HCT116 (cell line): ENCODE measurements around the gene SEC23IP. TPM values are rescaled to one million over a fixed set of nuclear protein-coding genes. Genes with fewer than 3 reads are reported as not detected.

Source experiments
- ATAC-seq: fragments of 200-7000 bp; cut with Tn5 transposase; 2 replicates; pipeline ENCODE4 v1.9.1; 2020; ENCODE audit warnings: mild to moderate bottlenecking, moderate library complexity
- BruUV-seq: library from RNA; stranded (reverse); fragments of 400-500 nt; replicated peaks from 2 replicates; lab custom pipeline; 2021; lab: Mats Ljungman, UMichigan
- CTCF ChIA-PET: fragments of 300-600 bp; sonication (Branson Sonifier 250); formaldehyde crosslinking; loops from one replicate; lab custom pipeline; 2021; ENCODE audit warnings: antibody characterized with exemption; lab: Charles Lee
- POLR2A ChIA-PET: fragments of 300-600, 350-600 bp; sonication (Branson Sonifier 250); formaldehyde crosslinking; loops from one replicate; lab custom pipeline; 2021; ENCODE audit warnings: antibody characterized with exemption; lab: Charles Lee
- RAD21 ChIA-PET, 2 experiments: fragments of 300-600 bp; sonication (Branson Sonifier 250); formaldehyde crosslinking; loops; one replicate each; lab custom pipeline; 2023; ENCODE audit warnings: low total read pairs in 2 of 2; ENCODE audit not compliant: uncharacterized antibody in 2 of 2, unreplicated experiment in 2 of 2, low non-redundant PET in 1 of 2; lab: Charles Lee
- DNase-seq: peaks from one replicate; pipeline ENCODE4 v3.0.0-alpha.2; 2010; ENCODE audit warnings: low read depth, low spot score
- H2AFZ ChIP-seq: fragments of 200-600 bp; shearing (Covaris generic), sonication (generic); 2 replicates; pipeline ENCODE4 v1.6.1; 2017; ENCODE audit warnings: low read depth, mixed run types, mixed read lengths, antibody characterized with exemption, low read length; ENCODE audit not compliant: poor library complexity, severe bottlenecking
- H3K27ac ChIP-seq: 2 replicates; pipeline ENCODE4 v1.5.1; 2012; ENCODE audit warnings: low read depth, low read length
- H3K27me3 ChIP-seq: fragments of 200-600 bp; sonication (generic); 2 replicates; pipeline ENCODE4 v1.6.1; 2016; ENCODE audit warnings: mixed run types, low read length, mixed read lengths; ENCODE audit not compliant: insufficient read depth
- H3K36me3 ChIP-seq, 2 experiments: fragments of 200-500 bp in 1 of 2; fragments of 200-600 bp in 1 of 2; sonication (Bioruptor generic) in 1 of 2; sonication (generic) in 1 of 2; 2 replicates each; pipeline versions ENCODE4 v1.5.1 to v1.6.1; 2014 to 2016; ENCODE audit warnings: low read length in 2 of 2, inconsistent platforms in 1 of 2, mixed read lengths in 1 of 2, mixed run types in 1 of 2; ENCODE audit not compliant: insufficient read depth in 2 of 2, control insufficient read depth in 1 of 2
- H3K4me1 ChIP-seq, 2 experiments: fragments of 200-600 bp in 1 of 2; sonication (generic) in 1 of 2; 2 replicates each; pipeline versions ENCODE4 v1.5.1 to v1.6.1; 2012 to 2017; ENCODE audit warnings: low read length in 2 of 2, inconsistent platforms in 1 of 2, mild to moderate bottlenecking in 1 of 2, mixed read lengths in 1 of 2, mixed run types in 1 of 2, moderate library complexity in 1 of 2; ENCODE audit not compliant: insufficient read depth in 2 of 2, control insufficient read depth in 1 of 2
- H3K4me2 ChIP-seq: fragments of 200-600 bp; sonication (generic); 2 replicates; pipeline ENCODE4 v1.6.1; 2017; ENCODE audit warnings: mixed run types, low read length, mixed read lengths
- H3K4me3 ChIP-seq, 2 experiments: fragments of 200-600 bp in 1 of 2; sonication (generic) in 1 of 2; replicated peaks in 1 of 2; 2 replicates each; pipeline ENCODE4 v1.5.1; 2011 to 2016; ENCODE audit warnings: low read length in 2 of 2, control low read depth in 1 of 2, low read depth in 1 of 2, mild to moderate bottlenecking in 1 of 2, mixed read lengths in 1 of 2, mixed run types in 1 of 2
- H3K79me2 ChIP-seq: fragments of 200-600 bp; sonication (generic); 2 replicates; pipeline ENCODE4 v1.6.1; 2017; ENCODE audit warnings: mild to moderate bottlenecking, mixed run types, low read length, moderate library complexity, mixed read lengths; ENCODE audit not compliant: insufficient read depth
- H3K9ac ChIP-seq: fragments of 200-600 bp; sonication (generic); 2 replicates; pipeline ENCODE4 v1.6.1; 2016; ENCODE audit warnings: low read length, mixed read lengths
- H3K9me2 ChIP-seq: fragments of 200-600 bp; sonication (generic), shearing (Covaris generic); 2 replicates; pipeline ENCODE4 v1.6.1; 2017; ENCODE audit warnings: mixed run types, mild to moderate bottlenecking, moderate library complexity; ENCODE audit not compliant: insufficient read depth
- H3K9me3 ChIP-seq, 2 experiments: fragments of 200-500 bp in 1 of 2; fragments of 200-600 bp in 1 of 2; sonication (Bioruptor generic) in 1 of 2; sonication (generic) in 1 of 2; 2 replicates each; pipeline ENCODE4 v1.6.1; 2014 to 2017; ENCODE audit warnings: low read length in 2 of 2, mixed read lengths in 2 of 2, inconsistent platforms in 1 of 2, low read depth in 1 of 2, mild to moderate bottlenecking in 1 of 2, mixed run types in 1 of 2, moderate library complexity in 1 of 2; ENCODE audit not compliant: control insufficient read depth in 1 of 2, insufficient read depth in 1 of 2
- H4K20me1 ChIP-seq: fragments of 200-600 bp; sonication (generic), shearing (Covaris generic); 2 replicates; pipeline ENCODE4 v1.6.1; 2017; ENCODE audit warnings: mixed run types, mild to moderate bottlenecking, moderate library complexity; ENCODE audit not compliant: insufficient read depth
- ATF3 ChIP-seq: IDR thresholded peaks from 2 replicates; pipeline ENCODE4 v1.6.1; 2012
- CBX3 ChIP-seq: IDR thresholded peaks from 2 replicates; pipeline ENCODE4 v1.6.1; 2012; ENCODE audit warnings: low read depth
- CTCF ChIP-seq, 3 experiments: fragments of 200-600 bp in 1 of 3; sonication (generic) in 1 of 3; IDR thresholded peaks in 2 of 3; conservative IDR thresholded peaks in 1 of 3; 2 replicates each; pipeline ENCODE4 v1.5.1; 2012 to 2017; ENCODE audit warnings: low read depth in 2 of 3, low read length in 2 of 3, antibody characterized with exemption in 1 of 3, borderline replicate concordance in 1 of 3, control low read depth in 1 of 3, mild to moderate bottlenecking in 1 of 3, mixed read lengths in 1 of 3, mixed run types in 1 of 3, moderate library complexity in 1 of 3; ENCODE audit not compliant: insufficient read depth in 1 of 3
- EGR1 ChIP-seq: IDR thresholded peaks from 2 replicates; pipeline ENCODE4 v1.6.1; 2012; ENCODE audit warnings: low read depth
- ELF1 ChIP-seq: IDR thresholded peaks from 2 replicates; pipeline ENCODE4 v1.6.1; 2012; ENCODE audit warnings: low read depth, borderline replicate concordance
- EZH2 ChIP-seq: fragments of 200-600 bp; sonication (generic); IDR thresholded peaks from 2 replicates; pipeline ENCODE4 v1.6.1; 2017; ENCODE audit warnings: antibody characterized with exemption, mixed run types
- EZH2phosphoT487 ChIP-seq: fragments of 200-600 bp; IDR thresholded peaks from 2 replicates; pipeline ENCODE4 v1.6.1; 2018; ENCODE audit warnings: antibody characterized with exemption, borderline replicate concordance
- MAX ChIP-seq: IDR thresholded peaks from 2 replicates; pipeline ENCODE4 v1.6.1; 2012
- POLR2A ChIP-seq: IDR thresholded peaks from 2 replicates; pipeline ENCODE4 v1.7.0; 2011; ENCODE audit warnings: borderline replicate concordance; ENCODE audit not compliant: insufficient read depth, insufficient read length; ENCODE audit errors: extremely low read depth
- RAD21 ChIP-seq: IDR thresholded peaks from 2 replicates; pipeline ENCODE4 v1.6.1; 2012; ENCODE audit warnings: low read depth, mild to moderate bottlenecking
- SIN3A ChIP-seq: IDR thresholded peaks from 2 replicates; pipeline ENCODE4 v1.6.1; 2012; ENCODE audit warnings: low read depth
- SP1 ChIP-seq: IDR thresholded peaks from 2 replicates; pipeline ENCODE4 v1.6.1; 2012; ENCODE audit warnings: low read depth
- SRF ChIP-seq: IDR thresholded peaks from 2 replicates; pipeline ENCODE4 v1.6.1; 2012; ENCODE audit warnings: low read depth
- TCF7L2 ChIP-seq: IDR thresholded peaks from 2 replicates; pipeline ENCODE4 v1.7.0; 2011; ENCODE audit warnings: borderline replicate concordance, inconsistent platforms; ENCODE audit not compliant: insufficient read depth, insufficient read length; ENCODE audit errors: extremely low read depth
- YY1 ChIP-seq: IDR thresholded peaks from 2 replicates; pipeline ENCODE4 v1.6.1; 2011; ENCODE audit warnings: low read length, low read depth, moderate library complexity, mild to moderate bottlenecking; ENCODE audit not compliant: insufficient replicate concordance; ENCODE audit errors: extremely low read depth
- ZFX ChIP-seq: fragments of 450-650 bp; IDR thresholded peaks from 2 replicates; pipeline ENCODE4 v1.6.1; 2017
- ZNF274 ChIP-seq: fragments of 200-500 bp; sonication (Bioruptor generic); IDR thresholded peaks from 2 replicates; pipeline ENCODE4 v1.6.1; 2014; ENCODE audit warnings: mild to moderate bottlenecking, low read depth, low read length, inconsistent platforms
- intact Hi-C: fragments of 100-400 bp; cut with micrococcal nuclease; formaldehyde crosslinking; loops from 2 replicates; pipeline ENCODE4 v1.10.0; 2022
- total RNA-seq: library from RNA; stranded (reverse); gene quantifications from one replicate; pipeline ENCODE4 v1.2.1, GENCODE V29; 2021; ENCODE audit not compliant: unreplicated experiment
- TF ChIP-seq, protein P1 (sequence below): IDR thresholded peaks from 2 replicates; pipeline ENCODE4 v1.6.1; 2012; ENCODE audit warnings: low read depth
- TF ChIP-seq, protein P2 (sequence below): IDR thresholded peaks from 2 replicates; pipeline ENCODE4 v1.6.1; 2011; ENCODE audit warnings: mild to moderate bottlenecking, low read length, moderate library complexity; ENCODE audit not compliant: insufficient replicate concordance; ENCODE audit errors: extremely low read depth

The SEC23IP gene
- total RNA-seq, 1 experiment from 2014 or later: 122 TPM

DNA sequence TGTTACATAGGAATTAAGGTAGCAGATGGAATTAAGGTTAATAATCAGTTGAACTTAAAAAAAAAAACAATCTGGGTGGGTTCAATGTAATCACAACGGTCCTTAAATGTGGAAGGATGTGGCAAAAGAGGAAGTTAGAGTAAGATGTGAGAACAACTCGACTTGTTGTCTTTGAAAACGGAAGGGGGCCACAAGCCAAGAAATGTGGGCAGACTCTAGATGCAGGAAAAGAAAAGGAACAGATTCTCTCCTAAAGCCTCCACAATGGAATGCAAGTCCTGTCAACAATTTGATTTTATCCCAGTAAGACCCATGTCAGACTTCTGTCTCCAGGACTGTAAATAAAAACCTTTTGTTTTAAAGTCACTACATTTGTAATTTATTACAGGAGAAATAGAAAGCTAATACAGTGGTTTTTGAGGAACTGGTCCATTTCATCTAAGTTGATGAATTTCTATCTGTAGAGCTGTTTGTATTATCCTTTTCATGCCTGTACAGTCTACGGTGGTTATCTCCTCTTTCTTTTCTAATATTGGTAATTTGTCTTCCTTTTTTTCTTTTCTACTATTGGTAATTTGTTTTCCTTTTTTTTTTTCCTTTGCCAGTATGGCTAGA lies 28.5 kb upstream of the SEC23IP start:
- TF ChIP-seq TCF7L2 (no peak), CTCF (IDR thresholded peaks at IDR 0.05 in 2 of 3, conservative IDR thresholded peaks at IDR 0.05 in 1 of 3; ENCODE audit: borderline replicate concordance in 1 of 3, insufficient read depth in 1 of 3, low read depth in 2 of 3, low read length in 2 of 3) (no peak), MAX (no peak), ZNF274 (no peak), POLR2A (no peak), SP1 (no peak), EGR1 (no peak), SIN3A (no peak), CBX3 (no peak), EZH2phosphoT487 (no peak), ATF3 (no peak), SRF (no peak), RAD21 (no peak), ZFX (no peak), YY1 (no peak), ELF1 (no peak), EZH2 (no peak)
- TF ChIP-seq, protein P1, sequence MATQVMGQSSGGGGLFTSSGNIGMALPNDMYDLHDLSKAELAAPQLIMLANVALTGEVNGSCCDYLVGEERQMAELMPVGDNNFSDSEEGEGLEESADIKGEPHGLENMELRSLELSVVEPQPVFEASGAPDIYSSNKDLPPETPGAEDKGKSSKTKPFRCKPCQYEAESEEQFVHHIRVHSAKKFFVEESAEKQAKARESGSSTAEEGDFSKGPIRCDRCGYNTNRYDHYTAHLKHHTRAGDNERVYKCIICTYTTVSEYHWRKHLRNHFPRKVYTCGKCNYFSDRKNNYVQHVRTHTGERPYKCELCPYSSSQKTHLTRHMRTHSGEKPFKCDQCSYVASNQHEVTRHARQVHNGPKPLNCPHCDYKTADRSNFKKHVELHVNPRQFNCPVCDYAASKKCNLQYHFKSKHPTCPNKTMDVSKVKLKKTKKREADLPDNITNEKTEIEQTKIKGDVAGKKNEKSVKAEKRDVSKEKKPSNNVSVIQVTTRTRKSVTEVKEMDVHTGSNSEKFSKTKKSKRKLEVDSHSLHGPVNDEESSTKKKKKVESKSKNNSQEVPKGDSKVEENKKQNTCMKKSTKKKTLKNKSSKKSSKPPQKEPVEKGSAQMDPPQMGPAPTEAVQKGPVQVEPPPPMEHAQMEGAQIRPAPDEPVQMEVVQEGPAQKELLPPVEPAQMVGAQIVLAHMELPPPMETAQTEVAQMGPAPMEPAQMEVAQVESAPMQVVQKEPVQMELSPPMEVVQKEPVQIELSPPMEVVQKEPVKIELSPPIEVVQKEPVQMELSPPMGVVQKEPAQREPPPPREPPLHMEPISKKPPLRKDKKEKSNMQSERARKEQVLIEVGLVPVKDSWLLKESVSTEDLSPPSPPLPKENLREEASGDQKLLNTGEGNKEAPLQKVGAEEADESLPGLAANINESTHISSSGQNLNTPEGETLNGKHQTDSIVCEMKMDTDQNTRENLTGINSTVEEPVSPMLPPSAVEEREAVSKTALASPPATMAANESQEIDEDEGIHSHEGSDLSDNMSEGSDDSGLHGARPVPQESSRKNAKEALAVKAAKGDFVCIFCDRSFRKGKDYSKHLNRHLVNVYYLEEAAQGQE: no peak
- TF ChIP-seq, protein P2, sequence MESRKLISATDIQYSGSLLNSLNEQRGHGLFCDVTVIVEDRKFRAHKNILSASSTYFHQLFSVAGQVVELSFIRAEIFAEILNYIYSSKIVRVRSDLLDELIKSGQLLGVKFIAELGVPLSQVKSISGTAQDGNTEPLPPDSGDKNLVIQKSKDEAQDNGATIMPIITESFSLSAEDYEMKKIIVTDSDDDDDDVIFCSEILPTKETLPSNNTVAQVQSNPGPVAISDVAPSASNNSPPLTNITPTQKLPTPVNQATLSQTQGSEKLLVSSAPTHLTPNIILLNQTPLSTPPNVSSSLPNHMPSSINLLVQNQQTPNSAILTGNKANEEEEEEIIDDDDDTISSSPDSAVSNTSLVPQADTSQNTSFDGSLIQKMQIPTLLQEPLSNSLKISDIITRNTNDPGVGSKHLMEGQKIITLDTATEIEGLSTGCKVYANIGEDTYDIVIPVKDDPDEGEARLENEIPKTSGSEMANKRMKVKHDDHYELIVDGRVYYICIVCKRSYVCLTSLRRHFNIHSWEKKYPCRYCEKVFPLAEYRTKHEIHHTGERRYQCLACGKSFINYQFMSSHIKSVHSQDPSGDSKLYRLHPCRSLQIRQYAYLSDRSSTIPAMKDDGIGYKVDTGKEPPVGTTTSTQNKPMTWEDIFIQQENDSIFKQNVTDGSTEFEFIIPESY: no peak
- CTCF ChIA-PET: interaction anchor here (1.1 to 2.0 kb wide), 2 partner anchors 114 kb away, joined by 6 to 9 read pairs; no protein-coding TSS in a partner anchor

More for the DNA sequence above, 28.5 kb upstream of the SEC23IP start:
- H4K20me1 ChIP-seq: peaks cover 77% of the 10 kb centered on the region; the same call in 1 of the 2 replicates
- H3K4me3 ChIP-seq: no peak overlapping the region
- H3K4me2 ChIP-seq: no peak overlapping the region
- DNase-seq (no peak), ATAC-seq (no peak)
- POLR2A ChIA-PET: interaction anchor here (0.8 kb wide), 1 partner anchor 19 kb away, joined by 3 read pairs; no protein-coding TSS in a partner anchor
- intact Hi-C loops: no loop called here
- H3K4me1 ChIP-seq: no peaks in the 10 kb centered on the region
- no TSS peak for BruUV-seq
- no peak overlapping the region for H3K9ac ChIP-seq
- H3K27ac ChIP-seq: no peak overlapping the region
- no peaks in the 10 kb centered on the region for H3K36me3 ChIP-seq
- no peaks in the 10 kb centered on the region for H3K9me2 ChIP-seq
- no peak overlapping the region for H2AFZ ChIP-seq
- H3K27me3 ChIP-seq: no peaks in the 10 kb centered on the region
- RAD21 ChIA-PET: no interaction called here
- peaks cover 100% of the 10 kb centered on the region for H3K79me2 ChIP-seq
- H3K9me3 ChIP-seq: no peaks in the 10 kb centered on the region
